Measurements from ENCODE around the gene SRC.

DNA sequence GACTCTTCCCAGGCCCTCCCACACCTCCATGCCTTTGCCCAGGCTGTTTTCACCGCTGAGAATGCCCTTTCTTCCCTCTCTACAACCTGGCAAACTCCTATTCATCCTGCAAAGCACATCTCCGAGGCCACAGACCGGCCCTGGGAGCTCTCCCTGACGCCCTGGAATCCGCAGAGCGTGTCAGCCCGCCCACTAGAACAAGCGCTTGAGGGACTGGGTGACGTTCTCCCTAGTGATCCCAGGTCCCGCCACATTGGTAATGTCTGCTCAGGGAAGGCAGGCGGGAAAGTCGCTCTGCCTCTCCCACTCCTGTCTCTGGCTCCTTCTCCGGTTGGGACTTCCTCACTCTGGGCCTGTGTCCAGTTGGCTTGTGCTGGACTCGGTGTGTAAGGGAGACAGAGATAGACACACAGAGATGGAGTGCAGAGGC is 61.6 kb downstream of the SRC start:
- TF ChIP-seq, protein P1, sequence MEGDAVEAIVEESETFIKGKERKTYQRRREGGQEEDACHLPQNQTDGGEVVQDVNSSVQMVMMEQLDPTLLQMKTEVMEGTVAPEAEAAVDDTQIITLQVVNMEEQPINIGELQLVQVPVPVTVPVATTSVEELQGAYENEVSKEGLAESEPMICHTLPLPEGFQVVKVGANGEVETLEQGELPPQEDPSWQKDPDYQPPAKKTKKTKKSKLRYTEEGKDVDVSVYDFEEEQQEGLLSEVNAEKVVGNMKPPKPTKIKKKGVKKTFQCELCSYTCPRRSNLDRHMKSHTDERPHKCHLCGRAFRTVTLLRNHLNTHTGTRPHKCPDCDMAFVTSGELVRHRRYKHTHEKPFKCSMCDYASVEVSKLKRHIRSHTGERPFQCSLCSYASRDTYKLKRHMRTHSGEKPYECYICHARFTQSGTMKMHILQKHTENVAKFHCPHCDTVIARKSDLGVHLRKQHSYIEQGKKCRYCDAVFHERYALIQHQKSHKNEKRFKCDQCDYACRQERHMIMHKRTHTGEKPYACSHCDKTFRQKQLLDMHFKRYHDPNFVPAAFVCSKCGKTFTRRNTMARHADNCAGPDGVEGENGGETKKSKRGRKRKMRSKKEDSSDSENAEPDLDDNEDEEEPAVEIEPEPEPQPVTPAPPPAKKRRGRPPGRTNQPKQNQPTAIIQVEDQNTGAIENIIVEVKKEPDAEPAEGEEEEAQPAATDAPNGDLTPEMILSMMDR (IDR thresholded peaks at IDR 0.05): no peak
- no peak for TF ChIP-seq POLR2A (IDR thresholded peaks at IDR 0.05)
